ENCODE data around the gene ALPK3. TPM values are rescaled to one million over a fixed set of nuclear protein-coding genes. Genes with fewer than 3 reads are reported as not detected.

The ALPK3 gene
- total RNA-seq, 1 donor from 2014 or later = 94.2 TPM

DNA sequence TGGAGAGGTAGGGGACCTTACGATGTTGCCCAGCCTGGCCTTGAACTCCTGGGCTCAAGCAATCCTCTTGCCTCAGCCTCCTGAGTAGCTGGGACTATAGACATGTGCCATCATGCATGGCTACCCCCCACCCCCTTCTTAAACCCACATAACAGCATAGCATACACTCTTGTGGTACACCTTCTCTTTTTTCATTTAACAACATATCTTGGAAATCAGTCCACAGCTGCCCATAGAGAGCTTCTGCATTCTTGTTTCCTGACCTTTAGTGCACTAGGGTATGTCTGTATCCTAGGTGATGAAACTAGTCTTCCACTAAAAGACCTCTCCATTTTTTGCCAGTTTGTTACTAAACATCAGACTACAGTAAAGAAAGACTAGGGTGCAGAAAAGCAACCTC, 100.3 kb downstream of the ALPK3 start:
- TF ChIP-seq CTCF (IDR thresholded peaks at IDR 0.05; ENCODE audit: unreplicated experiment) = no peak
- H3K4me1 Mint-ChIP-seq (ENCODE audit: unreplicated experiment) = peaks cover 12% of the 10 kb centered on the region
- no peak overlapping the region for H3K27ac Mint-ChIP-seq (ENCODE audit: unreplicated experiment)
- no peak overlapping the region for H3K4me3 Mint-ChIP-seq (ENCODE audit: unreplicated experiment)
- peaks cover 4% of the 10 kb centered on the region for H3K27me3 Mint-ChIP-seq (ENCODE audit: unreplicated experiment)
- no peaks in the 10 kb centered on the region for H3K36me3 Mint-ChIP-seq (ENCODE audit: low read depth, unreplicated experiment)
- DNase-seq (ENCODE audit: low spot score) = no peak
- no peaks in the 10 kb centered on the region for H3K9me3 Mint-ChIP-seq (ENCODE audit: unreplicated experiment)

DNA sequence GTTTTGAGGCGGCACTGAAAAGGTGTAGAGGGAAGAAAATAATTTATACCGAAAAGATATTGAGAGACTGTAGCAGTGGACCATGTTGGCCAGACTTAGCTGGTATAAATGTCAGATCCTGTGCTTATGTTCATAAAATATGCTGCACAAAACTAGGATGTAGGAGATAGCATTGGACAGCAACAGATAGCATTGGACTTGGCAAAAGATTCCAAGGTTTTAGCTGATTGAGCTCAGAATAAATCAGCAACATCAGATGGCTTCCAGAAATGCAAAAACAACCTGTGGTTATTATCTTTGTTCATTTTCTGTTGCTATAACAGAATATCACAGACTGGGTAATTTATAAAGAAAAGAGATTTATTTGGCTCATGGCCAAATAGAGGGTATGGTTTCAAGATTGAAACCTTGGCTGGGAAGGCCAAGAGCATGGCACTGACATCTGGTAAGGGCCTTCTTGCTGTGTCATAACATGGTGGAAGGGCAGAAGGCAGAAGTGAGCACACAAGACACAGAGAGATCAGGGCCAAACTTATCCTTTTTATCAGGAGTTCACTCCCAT, 102.0 kb downstream of the ALPK3 start:
- no peak for TF ChIP-seq CTCF (IDR thresholded peaks at IDR 0.05; ENCODE audit: unreplicated experiment)
- H3K27me3 Mint-ChIP-seq (ENCODE audit: unreplicated experiment) = peaks cover 6% of the 10 kb centered on the region

GRCh38 chr15:84921121-84921520, 104.0 kb downstream of the ALPK3 start:
- no peak for DNase-seq (ENCODE audit: low spot score)
- Mint-ChIP-seq H3K36me3 (ENCODE audit: low read depth, unreplicated experiment) (no peaks in the 10 kb centered on the region), H3K27me3 (ENCODE audit: unreplicated experiment) (peaks cover 6% of the 10 kb centered on the region), H3K4me3 (ENCODE audit: unreplicated experiment) (no peak overlapping the region), H3K27ac (ENCODE audit: unreplicated experiment) (no peak overlapping the region), H3K9me3 (ENCODE audit: unreplicated experiment) (no peaks in the 10 kb centered on the region), H3K4me1 (ENCODE audit: unreplicated experiment) (peaks cover 5% of the 10 kb centered on the region)
- no peak for TF ChIP-seq CTCF (IDR thresholded peaks at IDR 0.05; ENCODE audit: unreplicated experiment)

More for the DNA sequence above, 102.0 kb downstream of the ALPK3 start:
- Mint-ChIP-seq H3K4me3 (ENCODE audit: unreplicated experiment) (no peak overlapping the region), H3K9me3 (ENCODE audit: unreplicated experiment) (no peaks in the 10 kb centered on the region), H3K27ac (ENCODE audit: unreplicated experiment) (no peak overlapping the region), H3K36me3 (ENCODE audit: low read depth, unreplicated experiment) (no peaks in the 10 kb centered on the region), H3K4me1 (ENCODE audit: unreplicated experiment) (peaks cover 8% of the 10 kb centered on the region)
- no peak for DNase-seq (ENCODE audit: low spot score)

GRCh38 chr15:84922530-84922929, 105.4 kb downstream of the ALPK3 start:
- Mint-ChIP-seq H3K9me3 (ENCODE audit: unreplicated experiment) (no peaks in the 10 kb centered on the region), H3K36me3 (ENCODE audit: low read depth, unreplicated experiment) (no peaks in the 10 kb centered on the region), H3K4me3 (ENCODE audit: unreplicated experiment) (no peak overlapping the region), H3K27me3 (ENCODE audit: unreplicated experiment) (peaks cover 6% of the 10 kb centered on the region), H3K4me1 (ENCODE audit: unreplicated experiment) (peaks cover 8% of the 10 kb centered on the region), H3K27ac (ENCODE audit: unreplicated experiment) (no peak overlapping the region)
- DNase-seq (ENCODE audit: low spot score) = no peak
- TF ChIP-seq CTCF (IDR thresholded peaks at IDR 0.05; ENCODE audit: unreplicated experiment) = no peak

Other genes starting within 250 kb of the ALPK3 start
- gene ZSCAN2, start 216.3 kb upstream of the ALPK3 start, total RNA-seq (ENCODE audit: unreplicated experiment) = 22.0 TPM
- 29.5 TPM for gene WDR73, start 163.1 kb upstream of the ALPK3 start, total RNA-seq (ENCODE audit: unreplicated experiment)
- gene NMB, start 159.2 kb upstream of the ALPK3 start, total RNA-seq (ENCODE audit: unreplicated experiment) = 14.3 TPM
- 204 TPM for gene SEC11A, start 101.2 kb upstream of the ALPK3 start, total RNA-seq (ENCODE audit: unreplicated experiment)
- gene ZNF592, start 68.8 kb upstream of the ALPK3 start, total RNA-seq (ENCODE audit: unreplicated experiment) = 29.1 TPM
- not detected for gene SLC28A1, start 67.3 kb downstream of the ALPK3 start, total RNA-seq (ENCODE audit: unreplicated experiment)
- gene PDE8A, start 164.5 kb downstream of the ALPK3 start, total RNA-seq (ENCODE audit: unreplicated experiment) = 43.4 TPM

Measured in endothelial cell (in vitro differentiated cells).